NB4 (cell line): ENCODE measurements around the gene ROBO1.
"Not testable (repeated sequence)": the region's sequence is repeated elsewhere in the genome, so short reads cannot be mapped to it uniquely, and the experiment has no call there.

ENCODE experiments used
- MAX ChIP-seq: IDR thresholded peaks from 2 replicates; pipeline ENCODE4 v1.6.1; 2011; ENCODE audit warnings: low read depth, low read length
- POLR2A ChIP-seq: IDR thresholded peaks from 2 replicates; pipeline ENCODE4 v1.6.1; 2011; ENCODE audit warnings: mild to moderate bottlenecking; ENCODE audit not compliant: insufficient read length; ENCODE audit errors: extremely low read depth
- TF ChIP-seq, protein P1 (sequence below): IDR thresholded peaks from one replicate; pipeline ENCODE4 v1.5.1; 2012; ENCODE audit warnings: low read depth, low read length

DNA sequence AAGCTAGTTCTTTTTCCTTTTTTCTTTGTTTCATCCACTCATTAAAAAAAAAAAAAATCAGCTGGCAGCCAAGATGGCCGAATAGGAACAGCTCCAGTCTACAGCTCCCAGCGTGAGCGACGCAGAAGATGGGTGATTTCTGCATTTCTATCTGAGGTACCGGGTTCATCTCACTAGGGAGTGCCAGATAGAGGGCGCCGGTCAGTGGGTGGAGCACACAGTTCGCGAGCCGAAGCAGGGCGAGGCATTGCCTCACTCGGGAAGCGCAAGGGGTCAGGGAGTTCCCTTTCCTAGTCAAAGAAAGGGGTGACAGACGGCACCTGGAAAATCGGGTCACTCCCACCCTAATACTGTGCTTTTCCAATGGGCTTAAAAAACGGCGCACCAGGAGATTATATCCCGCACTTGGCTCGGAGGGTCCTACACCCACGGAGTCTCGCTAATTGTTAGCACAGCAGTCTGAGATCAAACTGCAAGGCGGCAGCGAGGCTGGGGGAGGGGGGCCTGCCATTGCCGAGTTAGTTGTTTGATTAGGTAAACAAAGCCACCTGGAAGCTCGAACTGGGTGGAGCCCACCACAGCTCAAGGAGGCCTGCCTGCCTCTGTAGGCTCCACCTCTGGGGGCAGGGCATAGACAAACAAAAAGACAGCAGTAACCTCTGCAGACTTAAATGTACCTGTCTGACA, 1092.5 kb downstream of the ROBO1 start:
- TF ChIP-seq, protein P1, sequence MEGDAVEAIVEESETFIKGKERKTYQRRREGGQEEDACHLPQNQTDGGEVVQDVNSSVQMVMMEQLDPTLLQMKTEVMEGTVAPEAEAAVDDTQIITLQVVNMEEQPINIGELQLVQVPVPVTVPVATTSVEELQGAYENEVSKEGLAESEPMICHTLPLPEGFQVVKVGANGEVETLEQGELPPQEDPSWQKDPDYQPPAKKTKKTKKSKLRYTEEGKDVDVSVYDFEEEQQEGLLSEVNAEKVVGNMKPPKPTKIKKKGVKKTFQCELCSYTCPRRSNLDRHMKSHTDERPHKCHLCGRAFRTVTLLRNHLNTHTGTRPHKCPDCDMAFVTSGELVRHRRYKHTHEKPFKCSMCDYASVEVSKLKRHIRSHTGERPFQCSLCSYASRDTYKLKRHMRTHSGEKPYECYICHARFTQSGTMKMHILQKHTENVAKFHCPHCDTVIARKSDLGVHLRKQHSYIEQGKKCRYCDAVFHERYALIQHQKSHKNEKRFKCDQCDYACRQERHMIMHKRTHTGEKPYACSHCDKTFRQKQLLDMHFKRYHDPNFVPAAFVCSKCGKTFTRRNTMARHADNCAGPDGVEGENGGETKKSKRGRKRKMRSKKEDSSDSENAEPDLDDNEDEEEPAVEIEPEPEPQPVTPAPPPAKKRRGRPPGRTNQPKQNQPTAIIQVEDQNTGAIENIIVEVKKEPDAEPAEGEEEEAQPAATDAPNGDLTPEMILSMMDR: not testable (repeated sequence)
- not testable (repeated sequence) for TF ChIP-seq POLR2A, MAX
